C4-2B (cell line): Measurements from ENCODE around the gene PHLPP1.

Source experiments
- ZFX ChIP-seq: fragments of 450-650 bp; IDR thresholded peaks from 2 replicates; pipeline ENCODE4 v1.6.1; 2017
- TF ChIP-seq, protein P1 (sequence below): fragments of 450-650 bp; conservative IDR thresholded peaks from 2 replicates; pipeline ENCODE4 v1.5.1; 2017; ENCODE audit warnings: mild to moderate bottlenecking

DNA sequence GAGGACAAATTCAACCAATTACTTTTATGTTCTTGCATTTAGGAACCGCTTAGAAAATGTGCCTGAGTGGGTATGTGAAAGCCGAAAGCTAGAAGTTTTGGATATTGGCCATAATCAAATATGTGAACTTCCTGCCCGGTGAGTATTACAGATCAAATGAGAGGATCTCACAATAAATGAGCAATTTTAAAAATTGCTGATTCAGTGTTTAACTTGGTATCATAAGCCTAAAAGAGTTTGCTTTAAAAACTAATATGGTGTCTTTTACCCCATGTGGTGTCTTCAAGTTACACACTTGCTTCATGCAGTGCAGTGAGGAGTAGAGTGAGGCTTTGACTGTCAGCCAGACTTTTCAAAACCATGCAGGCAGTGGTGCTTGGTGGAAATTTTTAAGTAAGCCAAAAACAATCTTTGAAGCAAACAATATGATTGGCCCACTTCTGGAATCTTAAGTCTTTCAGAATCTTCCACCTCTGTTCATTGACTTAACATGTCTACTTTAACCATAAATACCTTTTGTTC lies 199.6 kb downstream of the PHLPP1 start:
- TF ChIP-seq, protein P1, sequence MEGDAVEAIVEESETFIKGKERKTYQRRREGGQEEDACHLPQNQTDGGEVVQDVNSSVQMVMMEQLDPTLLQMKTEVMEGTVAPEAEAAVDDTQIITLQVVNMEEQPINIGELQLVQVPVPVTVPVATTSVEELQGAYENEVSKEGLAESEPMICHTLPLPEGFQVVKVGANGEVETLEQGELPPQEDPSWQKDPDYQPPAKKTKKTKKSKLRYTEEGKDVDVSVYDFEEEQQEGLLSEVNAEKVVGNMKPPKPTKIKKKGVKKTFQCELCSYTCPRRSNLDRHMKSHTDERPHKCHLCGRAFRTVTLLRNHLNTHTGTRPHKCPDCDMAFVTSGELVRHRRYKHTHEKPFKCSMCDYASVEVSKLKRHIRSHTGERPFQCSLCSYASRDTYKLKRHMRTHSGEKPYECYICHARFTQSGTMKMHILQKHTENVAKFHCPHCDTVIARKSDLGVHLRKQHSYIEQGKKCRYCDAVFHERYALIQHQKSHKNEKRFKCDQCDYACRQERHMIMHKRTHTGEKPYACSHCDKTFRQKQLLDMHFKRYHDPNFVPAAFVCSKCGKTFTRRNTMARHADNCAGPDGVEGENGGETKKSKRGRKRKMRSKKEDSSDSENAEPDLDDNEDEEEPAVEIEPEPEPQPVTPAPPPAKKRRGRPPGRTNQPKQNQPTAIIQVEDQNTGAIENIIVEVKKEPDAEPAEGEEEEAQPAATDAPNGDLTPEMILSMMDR: no peak
- TF ChIP-seq ZFX: no peak
